Measurements from ENCODE around the gene ACAN. TPM values are rescaled to one million over a fixed set of nuclear protein-coding genes. Genes with fewer than 3 reads are reported as not detected.
A peak's percentile ranks its signal among the peaks of the same experiment; 100 is the strongest.

ACAN gene
- polyA plus RNA-seq, 1 experiment = 3.6 TPM

- ChIA-PET CTCF (interaction anchor here (0.8 to 2.8 kb wide), 5 partner anchors 8 to 274 kb away, joined by 3 to 7 read pairs (median 4); no protein-coding TSS in a partner anchor), POLR2A (no interaction called here)
- Histone ChIP-seq H3K36me3 (ENCODE audit: control insufficient read depth, insufficient read depth, low read length) (peaks cover 28% of the 10 kb centered on the region), H3K4me3 (ENCODE audit: low read depth, low read length) (no peak overlapping the region), H3K27me3 (ENCODE audit: control insufficient read depth, insufficient read depth, low read length) (no peaks in the 10 kb centered on the region)
- TF ChIP-seq CTCF (IDR thresholded peaks at IDR 0.05; ENCODE audit: insufficient read depth, low read depth, low read length) = no peak
- no peak for DNase-seq (ENCODE audit: low read depth)
These were observed 93.9 kb downstream of the ACAN start for GRCh38 chr15:88897142-88897455.

GRCh38 chr15:88897456-88898194, 94.4 kb downstream of the ACAN start:
- DNase-seq (ENCODE audit: low read depth) = no peak
- CTCF ChIA-PET = interaction anchor here (0.9 to 2.8 kb wide), 9 partner anchors 15 to 420 kb away, joined by 3 to 7 read pairs (median 4); no protein-coding TSS in a partner anchor
- Histone ChIP-seq H3K4me3 (ENCODE audit: low read depth, low read length) (no peak overlapping the region), H3K27me3 (ENCODE audit: control insufficient read depth, insufficient read depth, low read length) (no peaks in the 10 kb centered on the region), H3K36me3 (ENCODE audit: control insufficient read depth, insufficient read depth, low read length) (peaks cover 33% of the 10 kb centered on the region)
- POLR2A ChIA-PET = no interaction called here
- peak; percentile 80 for TF ChIP-seq CTCF (IDR thresholded peaks at IDR 0.05; ENCODE audit: insufficient read depth, low read depth, low read length)

GRCh38 chr15:88898736-88899135, 95.5 kb downstream of the ACAN start:
- H3K27me3 ChIP-seq (ENCODE audit: control insufficient read depth, insufficient read depth, low read length) = no peaks in the 10 kb centered on the region
- H3K4me3 ChIP-seq (ENCODE audit: low read depth, low read length) = no peak overlapping the region
- TF ChIP-seq CTCF (IDR thresholded peaks at IDR 0.05; ENCODE audit: insufficient read depth, low read depth, low read length) = no peak
- H3K36me3 ChIP-seq (ENCODE audit: control insufficient read depth, insufficient read depth, low read length) = peaks cover 37% of the 10 kb centered on the region
- CTCF ChIA-PET = interaction anchor here (1.1 to 1.6 kb wide), 5 partner anchors 16 to 421 kb away, joined by 3 to 5 read pairs (median 4); no protein-coding TSS in a partner anchor
- no peak for DNase-seq (ENCODE audit: low read depth)
- POLR2A ChIA-PET = no interaction called here

GRCh38 chr15:88899251-88899650, 96.0 kb downstream of the ACAN start:
- Histone ChIP-seq H3K4me3 (ENCODE audit: low read depth, low read length) (no peak overlapping the region), H3K27me3 (ENCODE audit: control insufficient read depth, insufficient read depth, low read length) (no peaks in the 10 kb centered on the region), H3K36me3 (ENCODE audit: control insufficient read depth, insufficient read depth, low read length) (peaks cover 39% of the 10 kb centered on the region)
- TF ChIP-seq CTCF (IDR thresholded peaks at IDR 0.05; ENCODE audit: insufficient read depth, low read depth, low read length) = no peak
- ChIA-PET POLR2A (no interaction called here), CTCF (no interaction called here)
- no peak for DNase-seq (ENCODE audit: low read depth)

- no peak for TF ChIP-seq CTCF (IDR thresholded peaks at IDR 0.05; ENCODE audit: insufficient read depth, low read depth, low read length)
- Histone ChIP-seq H3K27me3 (ENCODE audit: control insufficient read depth, insufficient read depth, low read length) (no peaks in the 10 kb centered on the region), H3K4me3 (ENCODE audit: low read depth, low read length) (no peak overlapping the region), H3K36me3 (ENCODE audit: control insufficient read depth, insufficient read depth, low read length) (peaks cover 42% of the 10 kb centered on the region)
- POLR2A ChIA-PET = interaction anchor here (0.6 kb wide), 1 partner anchor 89 kb away, joined by 7 read pairs; no protein-coding TSS in a partner anchor
- CTCF ChIA-PET = interaction anchor here (0.6 to 1.2 kb wide), 4 partner anchors 10 to 243 kb away, joined by 3 read pairs; no protein-coding TSS in a partner anchor
- no peak for DNase-seq (ENCODE audit: low read depth)
These were observed 97.2 kb downstream of the ACAN start for GRCh38 chr15:88900309-88900981.
